SK-N-MC (cell line): ENCODE data around the gene HS1BP3.

Experiments used
- DNase-seq: peaks from one replicate; pipeline ENCODE4 v3.0.0-alpha.2; 2011; ENCODE audit warnings: low read depth, low spot score
- H3K27ac ChIP-seq: fragments of 200-600 bp; sonication (generic); 2 replicates; pipeline ENCODE4 v1.5.1; 2016; ENCODE audit warnings: mixed run types
- H3K36me3 ChIP-seq: fragments of 200-600 bp; sonication (generic); 2 replicates; pipeline ENCODE4 v1.6.1; 2017; ENCODE audit warnings: antibody characterized with exemption, low read length, mixed read lengths; ENCODE audit not compliant: insufficient read depth
- H3K4me3 ChIP-seq: fragments of 200-600 bp; sonication (generic); 2 replicates; pipeline ENCODE4 v1.5.1; 2016
- H3K9ac ChIP-seq: fragments of 200-600 bp; sonication (generic); 2 replicates; pipeline ENCODE4 v1.8.0; 2017; ENCODE audit warnings: mixed run types, mixed read lengths; ENCODE audit not compliant: insufficient read length
- H3K9me3 ChIP-seq: fragments of 200-600 bp; sonication (generic); 2 replicates; pipeline ENCODE4 v1.6.1; 2017; ENCODE audit warnings: low read depth, mild to moderate bottlenecking, antibody characterized with exemption, low read length, moderate library complexity, mixed read lengths
- EZH2 ChIP-seq: fragments of 200-600 bp; sonication (generic); IDR thresholded peaks from one replicate; pipeline ENCODE4 v1.6.1; 2017; ENCODE audit warnings: antibody characterized with exemption
- FOXP2 ChIP-seq: optimal IDR thresholded peaks from 2 replicates; pipeline ENCODE3; 2011; ENCODE audit warnings: mild to moderate bottlenecking, moderate library complexity; ENCODE audit not compliant: insufficient read depth; ENCODE audit errors: extremely low read length, control extremely low read depth
- POLR2AphosphoS5 ChIP-seq: IDR thresholded peaks from 2 replicates; pipeline ENCODE4 v1.6.1; 2012; ENCODE audit warnings: mild to moderate bottlenecking, low read depth, low read length, borderline replicate concordance

The HS1BP3 gene

DNA sequence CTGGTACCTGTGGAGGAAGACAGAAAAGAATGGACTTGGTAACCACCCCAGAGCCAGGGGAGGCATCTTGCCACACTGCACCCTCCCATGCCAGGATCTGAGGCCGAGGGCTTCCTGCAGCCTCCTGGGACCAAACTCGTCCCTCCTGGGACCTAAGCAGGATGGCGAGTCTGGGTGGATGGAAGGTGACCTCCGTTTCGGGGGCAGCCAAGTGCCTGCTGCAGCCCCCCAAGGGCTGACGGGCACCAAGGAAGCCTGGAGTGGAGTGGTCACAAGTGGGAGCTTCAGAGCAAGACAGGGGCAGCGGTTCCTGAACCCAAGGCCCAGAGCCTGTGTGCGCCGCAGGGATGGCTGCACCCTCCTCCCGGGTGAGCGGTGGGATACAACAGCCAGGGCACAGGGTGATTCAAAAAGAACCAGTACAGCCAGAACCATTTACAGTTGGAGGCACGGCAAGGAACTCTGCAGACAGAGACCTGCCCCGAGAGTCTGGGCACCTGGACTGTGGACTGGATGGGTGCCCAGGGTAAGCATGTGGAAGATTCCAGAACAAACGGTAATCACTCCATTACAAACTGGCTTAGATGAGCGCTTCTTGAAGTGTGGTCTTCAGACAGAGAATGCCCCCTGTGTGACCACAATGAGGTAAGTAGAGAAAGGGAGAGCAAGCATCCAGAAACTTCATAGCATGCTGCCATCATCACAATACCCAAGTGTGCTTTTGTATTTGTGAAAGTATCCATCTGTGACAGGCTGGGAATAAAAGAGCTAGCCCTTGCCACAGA, 12.1 kb downstream of the HS1BP3 start:
- TF ChIP-seq EZH2 (no peak), POLR2AphosphoS5 (no peak), FOXP2 (no peak)
- Histone ChIP-seq H3K4me3 (no peak overlapping the region), H3K9ac (no peak overlapping the region), H3K36me3 (no peaks in the 10 kb centered on the region), H3K9me3 (no peaks in the 10 kb centered on the region), H3K27ac (no peak overlapping the region)
- no peak for DNase-seq

DNA sequence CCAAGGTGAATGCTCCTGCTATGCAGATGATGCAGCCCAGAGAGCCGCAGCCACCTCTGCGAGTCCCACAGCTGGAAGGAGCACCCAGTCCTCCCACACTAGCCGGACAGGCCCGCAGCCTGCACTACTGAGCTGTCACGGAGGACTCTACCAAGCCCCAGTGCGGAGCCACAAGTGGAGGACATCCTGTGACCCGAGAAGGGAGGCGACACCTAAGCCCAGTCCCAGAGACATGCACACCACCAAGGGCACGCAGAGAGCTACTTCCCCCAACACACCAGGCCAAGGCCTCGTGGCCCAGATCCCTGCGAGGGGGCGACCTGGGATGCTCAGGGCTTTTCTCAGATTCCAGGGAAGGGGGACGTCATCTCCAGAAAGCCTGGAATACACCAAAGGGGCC, 12.9 kb downstream of the HS1BP3 start:
- Histone ChIP-seq H3K9me3 (no peaks in the 10 kb centered on the region), H3K36me3 (no peaks in the 10 kb centered on the region), H3K27ac (no peak overlapping the region), H3K9ac (no peak overlapping the region), H3K4me3 (no peak overlapping the region)
- TF ChIP-seq POLR2AphosphoS5, result no peak
- no peak for TF ChIP-seq EZH2
- TF ChIP-seq FOXP2, result no peak
- DNase-seq, result no peak

DNA sequence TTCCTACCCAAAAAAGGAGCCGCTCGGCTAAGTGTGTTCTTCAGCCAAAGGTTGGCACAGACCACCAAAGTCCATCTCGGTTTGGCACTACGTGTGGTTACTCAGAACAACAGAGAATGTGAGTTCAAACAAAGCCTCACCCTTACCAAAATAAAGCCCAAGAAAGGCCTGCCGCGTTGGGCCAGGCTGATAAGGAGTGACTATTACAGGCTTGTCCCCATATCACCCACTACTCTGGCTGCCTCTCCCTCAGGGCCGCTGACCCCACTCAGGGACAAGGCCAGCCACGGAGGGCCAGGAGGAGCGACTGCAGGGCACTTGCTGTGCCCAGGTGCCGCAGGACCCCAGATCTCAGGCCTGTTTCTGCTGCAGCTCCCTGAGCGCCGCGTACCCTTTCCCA, 13.8 kb downstream of the HS1BP3 start:
- H3K4me3 ChIP-seq, result no peak overlapping the region
- DNase-seq, result no peak
- H3K27ac ChIP-seq, result no peak overlapping the region
- H3K9ac ChIP-seq, result no peak overlapping the region
- no peak for TF ChIP-seq FOXP2
- TF ChIP-seq POLR2AphosphoS5, result no peak
- no peak for TF ChIP-seq EZH2
- H3K36me3 ChIP-seq, result no peaks in the 10 kb centered on the region
- no peaks in the 10 kb centered on the region for H3K9me3 ChIP-seq

DNA sequence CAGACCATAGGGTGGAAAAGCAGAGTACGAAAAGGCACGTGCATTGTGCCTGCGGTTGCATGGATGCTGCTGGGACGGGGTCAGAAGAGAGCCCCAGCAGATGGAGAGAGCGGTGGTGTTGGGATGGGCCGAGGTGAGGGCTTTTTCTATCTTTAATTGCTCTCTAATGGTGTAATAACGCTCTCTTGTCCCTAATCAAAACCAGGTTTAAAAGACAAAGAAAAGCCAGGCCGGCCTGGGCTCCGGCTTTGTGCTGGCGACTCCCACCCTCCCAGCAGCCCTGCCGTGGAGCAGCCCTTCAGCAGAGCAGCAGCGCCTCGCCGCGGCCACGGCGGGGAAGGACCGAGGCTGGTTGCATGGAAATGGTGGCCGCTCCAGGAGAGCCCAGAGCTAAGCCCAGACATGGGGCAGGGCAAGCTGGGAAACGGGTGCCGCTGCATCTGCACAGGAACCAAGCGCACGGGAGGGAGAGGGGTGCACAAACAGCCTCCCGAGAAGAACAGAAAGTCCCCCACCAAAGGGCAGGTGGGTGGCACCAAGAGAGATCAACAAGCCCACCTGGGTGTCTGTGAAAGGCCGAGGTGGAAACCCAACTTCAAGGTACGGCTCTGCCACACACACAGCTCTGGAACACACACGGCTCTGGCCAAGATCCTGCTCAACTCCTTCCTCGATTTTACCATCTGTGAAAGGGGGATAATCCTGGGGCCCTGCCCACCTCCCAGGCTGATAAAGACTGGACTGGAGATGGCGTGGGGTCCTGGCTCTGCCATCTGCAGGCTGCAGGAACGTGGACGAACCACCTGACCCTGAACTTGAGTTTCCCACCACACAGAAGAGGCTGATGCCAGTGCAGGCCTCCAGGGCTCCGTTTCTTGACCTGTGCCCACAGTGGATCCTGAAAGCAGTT, 15.0 kb downstream of the HS1BP3 start:
- Histone ChIP-seq H3K27ac (0 out of 2 replicates have a peak overlapping the region, but pooled peaks have one; percentile 5), H3K9me3 (no peaks in the 10 kb centered on the region), H3K36me3 (no peaks in the 10 kb centered on the region), H3K9ac (peak overlapping the region; percentile 16), H3K4me3 (peak overlapping the region; percentile 35; the same call in 1 of the 2 replicates)
- TF ChIP-seq EZH2 (no peak), POLR2AphosphoS5 (no peak), FOXP2 (no peak)
- DNase-seq, result no peak

- Histone ChIP-seq H3K27ac (0 out of 2 replicates have a peak overlapping the region, but pooled peaks have one; percentile 5), H3K4me3 (no peak overlapping the region), H3K9me3 (no peaks in the 10 kb centered on the region), H3K9ac (no peak overlapping the region), H3K36me3 (no peaks in the 10 kb centered on the region)
- TF ChIP-seq POLR2AphosphoS5 (no peak), FOXP2 (no peak), EZH2 (no peak)
- no peak for DNase-seq
Measured at GRCh38 chr2:20635113-20635510, 15.8 kb downstream of the HS1BP3 start.

DNA sequence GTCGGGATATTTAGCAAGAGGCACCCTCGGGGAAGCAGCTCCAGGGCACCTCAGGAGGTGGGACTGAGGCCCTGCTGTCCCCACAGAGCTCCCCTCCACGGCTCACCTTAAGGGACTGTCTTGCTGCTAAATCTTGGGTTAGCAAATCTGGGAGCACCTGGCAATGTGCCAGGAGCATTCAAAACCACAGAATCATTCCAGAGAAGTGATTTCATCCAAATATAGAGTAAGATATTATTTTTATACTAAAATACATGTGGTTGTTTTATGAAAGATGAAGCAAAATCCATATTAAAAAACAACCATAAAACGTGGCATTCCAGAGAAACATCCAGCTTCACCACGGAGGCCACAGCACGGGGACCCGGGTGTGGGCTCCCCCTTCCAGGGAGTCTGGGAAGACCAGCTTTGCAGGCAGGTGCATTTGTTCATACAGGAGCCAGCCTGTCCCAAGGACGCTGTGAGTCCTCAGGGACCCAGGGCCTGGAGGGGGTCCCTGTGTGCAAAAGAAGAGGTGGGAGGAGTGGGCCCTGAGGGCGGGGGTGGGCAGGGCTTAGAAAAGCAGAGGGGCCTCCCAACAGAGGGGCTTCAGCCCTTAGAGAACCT, 16.3 kb downstream of the HS1BP3 start:
- no peak for TF ChIP-seq EZH2
- no peak for TF ChIP-seq FOXP2
- TF ChIP-seq POLR2AphosphoS5, result no peak
- Histone ChIP-seq H3K4me3 (peak overlapping the region; percentile 4; the same call in 1 of the 2 replicates), H3K9me3 (no peaks in the 10 kb centered on the region), H3K27ac (0 out of 2 replicates have a peak overlapping the region, but pooled peaks have one; percentile 5), H3K9ac (peak overlapping the region; percentile 45), H3K36me3 (no peaks in the 10 kb centered on the region)
- DNase-seq, result no peak

DNA sequence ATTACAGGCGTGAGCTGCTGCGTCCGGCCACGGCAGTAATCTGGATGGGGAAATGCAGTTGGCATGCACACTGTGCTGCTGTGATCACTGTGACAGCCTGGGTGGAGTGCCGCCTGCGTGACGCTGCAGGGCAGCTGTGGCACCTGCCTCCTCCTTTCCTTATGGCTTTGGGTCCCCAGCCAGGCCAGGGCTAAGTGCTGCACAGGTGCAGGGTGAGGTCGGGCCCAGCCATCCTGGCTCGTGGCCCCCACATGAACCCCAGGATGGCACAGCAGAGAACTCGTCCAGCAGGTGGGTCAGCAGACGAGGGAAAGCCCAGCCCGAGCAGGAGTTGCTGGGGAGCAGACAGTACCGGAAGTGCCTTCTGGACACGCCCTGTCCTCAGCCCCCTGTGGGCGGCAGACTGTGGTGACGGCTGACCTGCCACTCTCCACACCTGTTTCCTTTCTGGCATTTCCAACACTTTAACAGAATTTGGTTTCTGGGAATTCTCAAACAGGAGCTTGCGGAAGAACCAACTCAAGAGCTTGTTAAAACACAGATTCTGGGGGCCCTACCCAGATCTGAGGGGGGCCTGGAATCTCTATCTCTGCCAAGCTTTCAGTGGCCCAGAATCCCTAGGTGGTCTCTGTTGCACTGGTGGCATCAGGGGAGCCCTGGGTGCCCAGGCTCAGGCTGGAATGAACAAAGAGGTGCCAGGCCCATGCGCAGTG, 16.9 kb downstream of the HS1BP3 start:
- Histone ChIP-seq H3K36me3 (no peaks in the 10 kb centered on the region), H3K9ac (peak overlapping the region; percentile 45), H3K4me3 (no peak overlapping the region; the same call in 1 of the 2 replicates), H3K27ac (no peak overlapping the region), H3K9me3 (no peaks in the 10 kb centered on the region)
- TF ChIP-seq POLR2AphosphoS5 (no peak), FOXP2 (no peak), EZH2 (no peak)
- no peak for DNase-seq
